ENCODE results near the gene SVIL.

The SVIL gene

GRCh38 chr10:29524294-29524693 is 110.5 kb downstream of the SVIL start:
- no peak for TF ChIP-seq CTCF (IDR thresholded peaks at IDR 0.05; ENCODE audit: low read length)
- TF ChIP-seq EZH2 (IDR thresholded peaks at IDR 0.05; ENCODE audit: borderline replicate concordance, low read length): no peak
- Histone ChIP-seq H3K9me2 (ENCODE audit: low read depth, low read length) (no peaks in the 10 kb centered on the region), H2AFZ (ENCODE audit: low read length) (no peak overlapping the region), H3K27ac (ENCODE audit: low read depth, low read length, poor library complexity, severe bottlenecking) (no peak overlapping the region), H3K4me1 (ENCODE audit: insufficient read depth, low read length, severe bottlenecking) (no peaks in the 10 kb centered on the region), H3F3A (ENCODE audit: insufficient read depth, low read length) (no peaks in the 10 kb centered on the region), H3K9me3 (ENCODE audit: low read length) (no peaks in the 10 kb centered on the region), H3K36me3 (ENCODE audit: insufficient read depth, low read length) (no peaks in the 10 kb centered on the region), H3K4me2 (ENCODE audit: low read length) (no peak overlapping the region), H3K4me3 (ENCODE audit: low read depth, low read length, poor library complexity, severe bottlenecking) (no peak overlapping the region), H4K20me1 (ENCODE audit: insufficient read depth, low read length) (no peaks in the 10 kb centered on the region), H3K27me3 (ENCODE audit: insufficient read depth, low read length) (no peaks in the 10 kb centered on the region), H3K79me2 (ENCODE audit: insufficient read depth, low read length) (no peaks in the 10 kb centered on the region), H3K9ac (ENCODE audit: low read length) (no peak overlapping the region)

- TF ChIP-seq EZH2 (IDR thresholded peaks at IDR 0.05; ENCODE audit: borderline replicate concordance, low read length) (no peak), CTCF (IDR thresholded peaks at IDR 0.05; ENCODE audit: low read length) (no peak)
- no peak overlapping the region for H3K4me3 ChIP-seq (ENCODE audit: low read depth, low read length, poor library complexity, severe bottlenecking)
- no peaks in the 10 kb centered on the region for H3K36me3 ChIP-seq (ENCODE audit: insufficient read depth, low read length)
- no peak overlapping the region for H2AFZ ChIP-seq (ENCODE audit: low read length)
- no peaks in the 10 kb centered on the region for H3F3A ChIP-seq (ENCODE audit: insufficient read depth, low read length)
- H3K4me1 ChIP-seq (ENCODE audit: insufficient read depth, low read length, severe bottlenecking): no peaks in the 10 kb centered on the region
- H3K9me3 ChIP-seq (ENCODE audit: low read length): no peaks in the 10 kb centered on the region
- no peak overlapping the region for H3K27ac ChIP-seq (ENCODE audit: low read depth, low read length, poor library complexity, severe bottlenecking)
- no peaks in the 10 kb centered on the region for H3K9me2 ChIP-seq (ENCODE audit: low read depth, low read length)
- H3K9ac ChIP-seq (ENCODE audit: low read length): no peak overlapping the region
- H4K20me1 ChIP-seq (ENCODE audit: insufficient read depth, low read length): no peaks in the 10 kb centered on the region
- no peak overlapping the region for H3K4me2 ChIP-seq (ENCODE audit: low read length)
- no peaks in the 10 kb centered on the region for H3K79me2 ChIP-seq (ENCODE audit: insufficient read depth, low read length)
- H3K27me3 ChIP-seq (ENCODE audit: insufficient read depth, low read length): no peaks in the 10 kb centered on the region
Measured at GRCh38 chr10:29522918-29523317, 111.9 kb downstream of the SVIL start.

- no peaks in the 10 kb centered on the region for H4K20me1 ChIP-seq (ENCODE audit: insufficient read depth, low read length)
- no peak overlapping the region for H2AFZ ChIP-seq (ENCODE audit: low read length)
- no peaks in the 10 kb centered on the region for H3K36me3 ChIP-seq (ENCODE audit: insufficient read depth, low read length)
- H3K4me2 ChIP-seq (ENCODE audit: low read length): no peak overlapping the region
- H3K27ac ChIP-seq (ENCODE audit: low read depth, low read length, poor library complexity, severe bottlenecking): no peak overlapping the region
- H3F3A ChIP-seq (ENCODE audit: insufficient read depth, low read length): no peaks in the 10 kb centered on the region
- no peaks in the 10 kb centered on the region for H3K9me2 ChIP-seq (ENCODE audit: low read depth, low read length)
- H3K9me3 ChIP-seq (ENCODE audit: low read length): no peaks in the 10 kb centered on the region
- H3K4me1 ChIP-seq (ENCODE audit: insufficient read depth, low read length, severe bottlenecking): no peaks in the 10 kb centered on the region
- TF ChIP-seq EZH2 (IDR thresholded peaks at IDR 0.05; ENCODE audit: borderline replicate concordance, low read length) (no peak), CTCF (IDR thresholded peaks at IDR 0.05; ENCODE audit: low read length) (no peak)
- H3K9ac ChIP-seq (ENCODE audit: low read length): no peak overlapping the region
- no peaks in the 10 kb centered on the region for H3K27me3 ChIP-seq (ENCODE audit: insufficient read depth, low read length)
- H3K4me3 ChIP-seq (ENCODE audit: low read depth, low read length, poor library complexity, severe bottlenecking): no peak overlapping the region
- no peaks in the 10 kb centered on the region for H3K79me2 ChIP-seq (ENCODE audit: insufficient read depth, low read length)
Measured at GRCh38 chr10:29522061-29522855, 112.5 kb downstream of the SVIL start.

Data from OCI-LY1 (cell line).